ENCODE measurements around the gene GNPNAT1. TPM values are rescaled to one million over a fixed set of nuclear protein-coding genes. Genes with fewer than 3 reads are reported as not detected.

Gene GNPNAT1
- total and polyA plus RNA-seq, 2 of the 8 experiments (the other 6 are each of a cell fraction or from before 2014, with no cell fraction given) = 25.5 to 54.1 TPM

DNA sequence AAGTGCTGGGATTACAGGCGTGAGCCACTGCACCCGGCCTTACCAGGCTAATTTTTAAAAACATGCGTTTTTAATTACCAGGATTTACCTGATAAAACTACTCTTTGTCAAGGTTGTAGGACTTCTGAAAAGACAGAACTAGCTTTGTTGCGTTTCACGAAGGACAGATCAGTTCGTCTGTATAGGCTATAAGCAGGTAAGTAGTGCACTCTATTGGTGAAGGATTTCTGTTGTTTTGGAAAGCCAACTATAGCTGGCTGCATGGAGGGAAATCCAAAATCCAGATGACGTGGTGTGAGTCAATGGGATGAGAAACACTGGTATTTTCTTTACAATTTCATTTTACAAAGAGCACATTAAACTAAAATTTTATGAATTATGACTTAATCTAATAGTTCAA is 14.6 kb downstream of the GNPNAT1 start:
- H4K8ac ChIP-seq (ENCODE audit: extremely low read depth, insufficient read depth, low read length) = no peak overlapping the region
- no peak overlapping the region for H4K5ac ChIP-seq (ENCODE audit: insufficient read length, low read depth, low read length)
- no peaks in the 10 kb centered on the region for H3K79me1 ChIP-seq (ENCODE audit: low read depth, low read length)
- no peak overlapping the region for H3K4ac ChIP-seq (replicated peaks; ENCODE audit: insufficient read length, low read depth, low read length)
- peaks cover 2 to 49% (median 4%) of the 10 kb centered on the region in 4 experiments; a peak in 4 of 8 replicates for H3K36me3 ChIP-seq (ENCODE audit: control insufficient read depth in 2 of 4, insufficient read depth in 4 of 4, low read length in 3 of 4)
- H4K91ac ChIP-seq (replicated peaks; ENCODE audit: insufficient read length, low read length) = no peak overlapping the region
- H3K27ac ChIP-seq (ENCODE audit: low read depth, low read length) = no peak overlapping the region
- TF ChIP-seq RAD21 (IDR thresholded peaks at IDR 0.05 in 1 of 2, conservative IDR thresholded peaks at IDR 0.05 in 1 of 2; ENCODE audit: low read depth in 2 of 2, low read length in 2 of 2) (peak in 1 of 2 experiments; percentile 44; a peak in 3 of 4 replicates), GABPA (IDR thresholded peaks at IDR 0.05; ENCODE audit: borderline replicate concordance, insufficient read depth, low read length) (no peak), GTF2F1 (IDR thresholded peaks at IDR 0.05; ENCODE audit: borderline replicate concordance, low read depth, low read length) (no peak)
- H3K23ac ChIP-seq (ENCODE audit: insufficient read length) = no peak overlapping the region
- POLR2A ChIA-PET (ENCODE audit: partially characterized antibody) = interaction anchor here (0.7 kb wide), 1 partner anchor 15 kb away, joined by 3 read pairs; no protein-coding TSS in a partner anchor
- no peak overlapping the region for H2BK20ac ChIP-seq (ENCODE audit: low read length)
- H2BK12ac ChIP-seq (ENCODE audit: low read depth, low read length) = no peak overlapping the region
- H2BK120ac ChIP-seq (replicated peaks; ENCODE audit: low read depth, low read length) = no peak overlapping the region
- no peaks in the 10 kb centered on the region for H3K4me1 ChIP-seq (replicated peaks in 1 of 4; ENCODE audit: control insufficient read depth in 3 of 4, insufficient read depth in 4 of 4, low read length in 3 of 4)
- CTCF ChIA-PET (ENCODE audit: partially characterized antibody) = interaction anchor here (1.1 to 1.8 kb wide), 4 partner anchors 41 to 225 kb away, joined by 4 to 8 read pairs (median 4); partner anchors contain the start of gene TXNDC16
- H3K14ac ChIP-seq (ENCODE audit: insufficient read length) = no peak overlapping the region
- H2AK5ac ChIP-seq (ENCODE audit: low read depth, low read length) = no peak overlapping the region
- H3K56ac ChIP-seq (replicated peaks; ENCODE audit: insufficient read length, low read depth, low read length) = no peak overlapping the region
- 91% methylated on average over 7 of the region's 7 CpGs; no CpG with 5 or more reads in 1 of the 2 experiments for WGBS, 2 experiments (ENCODE audit: extremely low coverage in 1 of 2, insufficient coverage in 1 of 2, insufficient read length in 1 of 2, insufficient replicate concordance in 2 of 2, low coverage in 1 of 2, low lambda C conversion rate in 2 of 2, missing lambda C conversion rate in 1 of 2)
- no peaks in the 10 kb centered on the region for H4K20me1 ChIP-seq (replicated peaks in 1 of 2; ENCODE audit: control insufficient read depth in 1 of 2, insufficient read depth in 2 of 2, low read length in 2 of 2)
- H3K4me3 ChIP-seq (ENCODE audit: extremely low read depth in 1 of 4, insufficient read depth in 2 of 4, low read depth in 3 of 4, low read length in 4 of 4) = no peak overlapping the region
- no peaks in the 10 kb centered on the region for H3K9me3 ChIP-seq (ENCODE audit: insufficient read depth in 2 of 2, low read depth in 1 of 2, low read length in 1 of 2)
- DNase-seq (ENCODE audit: low read depth in 1 of 2, low spot score in 2 of 2) = no peak
- no peak overlapping the region for H2BK15ac ChIP-seq (ENCODE audit: low read length)
- H3K27me3 ChIP-seq (replicated peaks in 1 of 4; ENCODE audit: control insufficient read depth in 3 of 4, extremely low read depth in 1 of 4, insufficient read depth in 3 of 4, low read length in 3 of 4) = no peaks in the 10 kb centered on the region
- FAIRE-seq = no peak
- no peak overlapping the region for H2AFZ ChIP-seq (ENCODE audit: low read length)
- no peaks in the 10 kb centered on the region for H3K23me2 ChIP-seq (ENCODE audit: low read depth, low read length)
- H2BK5ac ChIP-seq (ENCODE audit: low read depth, low read length) = no peak overlapping the region
- no peaks in the 10 kb centered on the region for H3K79me2 ChIP-seq (ENCODE audit: control insufficient read depth in 1 of 2, insufficient read depth in 2 of 2, low read length in 2 of 2)
- no peak overlapping the region for H3K9ac ChIP-seq (replicated peaks in 1 of 4; ENCODE audit: extremely low read depth in 1 of 4, low read depth in 3 of 4, low read length in 3 of 4)
- no peak overlapping the region for H3K18ac ChIP-seq (ENCODE audit: extremely low read depth, low read length)
- H3K4me2 ChIP-seq (ENCODE audit: insufficient read depth in 1 of 2, low read depth in 2 of 2, low read length in 2 of 2) = no peak overlapping the region

Data from H1 (cell line).